ENCODE data around the gene MDM2.

GRCh38 chr12:68850390-68850789 is 42.4 kb downstream of the MDM2 start:
- TF ChIP-seq POLR2AphosphoS5 (IDR thresholded peaks at IDR 0.05; ENCODE audit: low read length), result no peak
- no peak for TF ChIP-seq ZNF274 (IDR thresholded peaks at IDR 0.05; ENCODE audit: insufficient read depth, insufficient read length)
- TF ChIP-seq MXI1 (IDR thresholded peaks at IDR 0.05; ENCODE audit: low read depth, low read length), result no peak
- TF ChIP-seq SPI1 (IDR thresholded peaks at IDR 0.05; ENCODE audit: borderline replicate concordance, insufficient read depth, low read depth, low read length), result no peak
- TF ChIP-seq NR2C2 (IDR thresholded peaks at IDR 0.05; ENCODE audit: borderline replicate concordance, control insufficient read depth, insufficient read length, low read depth), result no peak
- no peak for TF ChIP-seq BCL11A (IDR thresholded peaks at IDR 0.05; ENCODE audit: low read depth, low read length)
- no peak for TF ChIP-seq PKNOX1 (IDR thresholded peaks at IDR 0.05)
- TF ChIP-seq NRF1 (conservative IDR thresholded peaks at IDR 0.05; ENCODE audit: low read depth, low read length), result no peak
- no peak for TF ChIP-seq JUND (IDR thresholded peaks at IDR 0.05; ENCODE audit: low read depth, low read length)
- no peak for TF ChIP-seq CTCF (IDR thresholded peaks at IDR 0.05 in 2 of 3, conservative IDR thresholded peaks at IDR 0.05 in 1 of 3; ENCODE audit: control insufficient read depth in 2 of 3, extremely low read depth in 1 of 3, insufficient read depth in 1 of 3, low read depth in 3 of 3, low read length in 3 of 3)
- TF ChIP-seq ZNF207 (IDR thresholded peaks at IDR 0.05; ENCODE audit: borderline replicate concordance), result no peak
- TF ChIP-seq KDM1A (IDR thresholded peaks at IDR 0.05; ENCODE audit: borderline replicate concordance), result no peak
- TF ChIP-seq ATF2 (IDR thresholded peaks at IDR 0.05; ENCODE audit: low read length), result no peak
- no peak for TF ChIP-seq EGR1 (IDR thresholded peaks at IDR 0.05; ENCODE audit: borderline replicate concordance in 1 of 2, low read depth in 2 of 2, low read length in 2 of 2)

Measured in GM12878 (cell line).